DOHH2 (cell line): ENCODE results near the gene SARS1.

Experiments
- H3F3A ChIP-seq: fragments of 200-600 bp; sonication (generic), shearing (Covaris generic); 2 replicates; pipeline ENCODE4 v1.6.0; 2016; ENCODE audit warnings: antibody characterized with exemption, mild to moderate bottlenecking; ENCODE audit not compliant: control insufficient read depth, insufficient read depth
- H3K27ac ChIP-seq: fragments of 200-600 bp; sonication (generic); 2 replicates; pipeline ENCODE4 v1.5.1; 2014; ENCODE audit warnings: low read depth, mild to moderate bottlenecking, low read length, moderate library complexity
- H3K27me3 ChIP-seq: fragments of 200-600 bp; sonication (generic); 2 replicates; pipeline ENCODE4 v1.6.1; 2014; ENCODE audit warnings: mild to moderate bottlenecking, low read length, mixed read lengths; ENCODE audit not compliant: control insufficient read depth
- H3K36me3 ChIP-seq: fragments of 200-600 bp; sonication (generic); 2 replicates; pipeline ENCODE4 v1.6.1; 2014; ENCODE audit warnings: mild to moderate bottlenecking, low read length, moderate library complexity, mixed read lengths; ENCODE audit not compliant: control insufficient read depth
- H3K4me1 ChIP-seq: fragments of 200-600 bp; sonication (generic); 2 replicates; pipeline ENCODE4 v1.6.1; 2014; ENCODE audit warnings: mild to moderate bottlenecking, low read length, mixed read lengths; ENCODE audit not compliant: control insufficient read depth
- H3K4me2 ChIP-seq: fragments of 200-600 bp; sonication (generic); 2 replicates; pipeline ENCODE4 v1.6.0; 2014; ENCODE audit warnings: mild to moderate bottlenecking, low read length, moderate library complexity
- H3K4me3 ChIP-seq: fragments of 200-600 bp; sonication (generic); 2 replicates; pipeline ENCODE4 v1.5.1; 2014; ENCODE audit warnings: mild to moderate bottlenecking, low read length, mixed read lengths
- H3K79me2 ChIP-seq: fragments of 200-600 bp; sonication (generic); 2 replicates; pipeline ENCODE4 v1.6.1; 2014; ENCODE audit warnings: mild to moderate bottlenecking, low read length, mixed read lengths; ENCODE audit not compliant: control insufficient read depth
- H3K9me2 ChIP-seq: fragments of 200-600 bp; sonication (generic); replicated peaks from 2 replicates; pipeline ENCODE4 v1.6.1; 2014; ENCODE audit warnings: mild to moderate bottlenecking, low read length, mixed read lengths; ENCODE audit not compliant: control insufficient read depth
- H3K9me3 ChIP-seq: fragments of 200-600 bp; sonication (generic); 2 replicates; pipeline ENCODE4 v1.6.1; 2014; ENCODE audit warnings: antibody characterized with exemption, low read length, mixed read lengths; ENCODE audit not compliant: control insufficient read depth, insufficient read depth
- H4K20me1 ChIP-seq: fragments of 200-600 bp; sonication (generic); 2 replicates; pipeline ENCODE4 v1.6.0; 2014; ENCODE audit warnings: low read depth, mild to moderate bottlenecking, antibody characterized with exemption, low read length, moderate library complexity; ENCODE audit not compliant: control insufficient read depth, insufficient read depth
- EZH2phosphoT487 ChIP-seq: fragments of 200-600 bp; sonication (generic); IDR thresholded peaks from 2 replicates; pipeline ENCODE4 v1.6.1; 2017; ENCODE audit warnings: borderline replicate concordance, mild to moderate bottlenecking, antibody characterized with exemption, low read length, moderate library complexity, mixed read lengths
- TF ChIP-seq, protein P1 (sequence below): fragments of 200-600 bp; sonication (generic); IDR thresholded peaks from one replicate; pipeline ENCODE4 v1.5.1; 2014; ENCODE audit warnings: antibody characterized with exemption, mild to moderate bottlenecking, low read depth, low read length; ENCODE audit not compliant: poor library complexity, severe bottlenecking

Gene SARS1

DNA sequence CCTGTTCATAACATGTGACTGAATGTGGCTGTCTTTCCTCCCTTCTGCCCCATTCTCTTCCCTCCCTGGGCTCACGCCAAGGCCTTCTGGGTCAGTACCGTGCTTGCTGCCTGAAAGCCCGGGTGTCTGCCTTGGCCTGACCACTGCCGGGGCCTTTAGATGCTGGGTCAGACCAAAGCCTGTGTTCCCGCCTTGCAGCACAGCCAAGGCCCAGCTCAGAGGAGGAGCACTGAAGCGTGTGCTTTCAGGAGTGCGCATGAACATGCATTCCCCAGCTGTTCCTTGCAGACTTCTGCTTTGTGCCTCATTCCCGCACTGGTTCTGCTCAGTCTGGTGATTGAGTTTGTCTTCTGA, 27.0 kb upstream of the SARS1 start:
- no peaks in the 10 kb centered on the region for H3K79me2 ChIP-seq
- H3K9me2 ChIP-seq, result no peaks in the 10 kb centered on the region
- H3K4me1 ChIP-seq, result no peaks in the 10 kb centered on the region
- no peak overlapping the region for H3K27ac ChIP-seq
- H4K20me1 ChIP-seq, result no peaks in the 10 kb centered on the region
- no peak overlapping the region for H3K4me3 ChIP-seq
- no peaks in the 10 kb centered on the region for H3F3A ChIP-seq
- H3K27me3 ChIP-seq, result peaks cover 16% of the 10 kb centered on the region
- TF ChIP-seq EZH2phosphoT487, result no peak
- TF ChIP-seq, protein P1, sequence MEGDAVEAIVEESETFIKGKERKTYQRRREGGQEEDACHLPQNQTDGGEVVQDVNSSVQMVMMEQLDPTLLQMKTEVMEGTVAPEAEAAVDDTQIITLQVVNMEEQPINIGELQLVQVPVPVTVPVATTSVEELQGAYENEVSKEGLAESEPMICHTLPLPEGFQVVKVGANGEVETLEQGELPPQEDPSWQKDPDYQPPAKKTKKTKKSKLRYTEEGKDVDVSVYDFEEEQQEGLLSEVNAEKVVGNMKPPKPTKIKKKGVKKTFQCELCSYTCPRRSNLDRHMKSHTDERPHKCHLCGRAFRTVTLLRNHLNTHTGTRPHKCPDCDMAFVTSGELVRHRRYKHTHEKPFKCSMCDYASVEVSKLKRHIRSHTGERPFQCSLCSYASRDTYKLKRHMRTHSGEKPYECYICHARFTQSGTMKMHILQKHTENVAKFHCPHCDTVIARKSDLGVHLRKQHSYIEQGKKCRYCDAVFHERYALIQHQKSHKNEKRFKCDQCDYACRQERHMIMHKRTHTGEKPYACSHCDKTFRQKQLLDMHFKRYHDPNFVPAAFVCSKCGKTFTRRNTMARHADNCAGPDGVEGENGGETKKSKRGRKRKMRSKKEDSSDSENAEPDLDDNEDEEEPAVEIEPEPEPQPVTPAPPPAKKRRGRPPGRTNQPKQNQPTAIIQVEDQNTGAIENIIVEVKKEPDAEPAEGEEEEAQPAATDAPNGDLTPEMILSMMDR, result no peak
- H3K9me3 ChIP-seq, result no peaks in the 10 kb centered on the region
- H3K4me2 ChIP-seq, result no peak overlapping the region
- H3K36me3 ChIP-seq, result no peaks in the 10 kb centered on the region

DNA sequence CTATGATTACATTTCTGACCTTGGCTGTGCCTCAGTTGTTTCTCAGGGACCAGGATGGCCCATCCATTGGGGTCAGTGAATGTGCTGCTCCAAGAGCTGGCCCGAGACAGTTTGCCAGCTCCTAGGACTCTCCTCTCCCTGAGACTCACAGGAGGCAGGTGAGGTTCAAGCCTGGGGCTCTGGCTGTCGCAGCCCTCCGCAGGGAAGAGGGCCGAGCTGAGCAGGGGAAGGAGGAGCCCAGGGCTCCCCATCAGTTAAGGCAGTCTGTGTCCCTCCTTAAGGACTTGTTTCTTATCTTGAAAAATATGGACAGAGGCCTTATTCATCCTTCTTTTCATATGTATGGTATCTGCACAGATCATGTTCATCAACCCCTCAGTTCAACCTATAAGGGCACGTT, 26.6 kb upstream of the SARS1 start:
- Histone ChIP-seq H3K79me2 (no peaks in the 10 kb centered on the region), H3K36me3 (no peaks in the 10 kb centered on the region), H3K9me2 (no peaks in the 10 kb centered on the region), H3K9me3 (no peaks in the 10 kb centered on the region), H3F3A (no peaks in the 10 kb centered on the region), H4K20me1 (no peaks in the 10 kb centered on the region), H3K4me2 (no peak overlapping the region), H3K4me3 (no peak overlapping the region), H3K27ac (no peak overlapping the region), H3K27me3 (peaks cover 16% of the 10 kb centered on the region), H3K4me1 (no peaks in the 10 kb centered on the region)
- no peak for TF ChIP-seq EZH2phosphoT487
- TF ChIP-seq, protein P1, result no peak

DNA sequence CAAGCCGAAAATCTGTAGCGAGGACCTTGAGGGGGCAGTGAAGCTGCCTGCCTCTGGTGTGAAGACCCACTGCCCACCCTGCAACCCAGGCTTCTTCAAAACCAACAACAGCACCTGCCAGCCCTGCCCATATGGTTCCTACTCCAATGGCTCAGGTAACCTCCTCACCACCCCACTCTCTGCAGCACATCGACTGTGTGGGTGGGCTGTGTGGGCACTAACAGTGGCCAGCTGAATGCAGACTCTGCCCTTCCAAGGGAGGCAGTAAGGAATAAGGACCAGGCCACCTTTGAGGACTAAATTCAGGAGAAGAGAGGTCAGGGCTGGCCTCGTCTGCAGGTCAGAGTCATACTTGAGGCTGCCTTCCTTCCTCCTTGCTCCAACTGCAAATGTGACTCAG, 25.5 kb upstream of the SARS1 start:
- no peaks in the 10 kb centered on the region for H4K20me1 ChIP-seq
- no peaks in the 10 kb centered on the region for H3F3A ChIP-seq
- H3K36me3 ChIP-seq, result no peaks in the 10 kb centered on the region
- TF ChIP-seq, protein P1, result no peak
- no peak for TF ChIP-seq EZH2phosphoT487
- peaks cover 2% of the 10 kb centered on the region; the same call in 1 of the 2 replicates for H3K4me1 ChIP-seq
- H3K9me2 ChIP-seq, result no peaks in the 10 kb centered on the region
- H3K4me3 ChIP-seq, result no peak overlapping the region
- H3K27ac ChIP-seq, result no peak overlapping the region
- no peak overlapping the region for H3K4me2 ChIP-seq
- no peaks in the 10 kb centered on the region for H3K9me3 ChIP-seq
- peaks cover 16% of the 10 kb centered on the region for H3K27me3 ChIP-seq
- no peaks in the 10 kb centered on the region for H3K79me2 ChIP-seq

DNA sequence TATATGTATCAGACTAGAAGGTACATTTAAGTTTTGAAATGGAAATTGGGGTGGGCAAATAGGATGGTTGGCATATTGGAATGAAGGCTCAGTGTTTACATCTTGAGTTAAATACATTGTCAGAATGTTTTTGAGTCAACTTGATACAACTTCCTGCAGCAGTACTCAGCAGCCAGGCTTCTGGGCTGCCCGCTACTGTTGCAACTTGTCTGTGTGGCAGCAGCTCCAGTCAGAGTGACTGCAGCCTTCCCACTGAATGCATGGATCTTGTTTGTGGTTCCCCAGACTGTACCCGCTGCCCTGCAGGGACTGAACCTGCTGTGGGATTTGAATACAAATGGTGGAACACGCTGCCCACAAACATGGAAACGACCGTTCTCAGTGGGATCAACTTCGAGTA, 24.9 kb upstream of the SARS1 start:
- Histone ChIP-seq H3K9me2 (no peaks in the 10 kb centered on the region), H3K9me3 (no peaks in the 10 kb centered on the region), H3K27me3 (peaks cover 16% of the 10 kb centered on the region), H3K4me2 (no peak overlapping the region), H3K27ac (no peak overlapping the region), H3F3A (no peaks in the 10 kb centered on the region), H3K79me2 (no peaks in the 10 kb centered on the region), H4K20me1 (no peaks in the 10 kb centered on the region), H3K4me1 (peaks cover 7% of the 10 kb centered on the region), H3K4me3 (no peak overlapping the region), H3K36me3 (no peaks in the 10 kb centered on the region)
- TF ChIP-seq, protein P1, result no peak
- TF ChIP-seq EZH2phosphoT487, result no peak
